ENCODE data around the gene KLF12.

- TF ChIP-seq POLR2A (IDR thresholded peaks at IDR 0.05; ENCODE audit: low read depth, low read length) (no peak), CTCF (IDR thresholded peaks at IDR 0.05; ENCODE audit: extremely low read depth in 1 of 2, insufficient read depth in 1 of 2, low read depth in 1 of 2, low read length in 2 of 2) (no peak), POLR2AphosphoS5 (IDR thresholded peaks at IDR 0.05; ENCODE audit: insufficient read depth, low read depth, low read length) (no peak), MAX (IDR thresholded peaks at IDR 0.05; ENCODE audit: insufficient read depth, insufficient read length) (no peak)
These were observed 31.5 kb downstream of the KLF12 start for GRCh38 chr13:74102691-74103090.

Measured in endothelial cell of umbilical vein (primary cell).